Natural killer cell (primary cell): ENCODE measurements around the gene KLK5. TPM values are rescaled to one million over a fixed set of nuclear protein-coding genes. Genes with fewer than 3 reads are reported as not detected.

Experiments
- ATAC-seq, 3 donors: fragments of 150-1000 bp in 2 of 3; fragments of 200-7000 bp in 1 of 3; cut with Tn5 transposase; 1 replicate in 1 of 3; 2 replicates in 2 of 3; pipeline ENCODE4 v1.10.0; 2021; ENCODE audit warnings: mild to moderate bottlenecking in 2 of 3, moderate library complexity in 2 of 3
- DNase-seq, 2 donors: peaks; one replicate each; pipeline versions ENCODE4 v3.0.0 to v3.0.0-alpha.2; 2013 to 2021; ENCODE audit warnings: mixed read lengths in 1 of 2
- H3K27ac ChIP-seq: one replicate; pipeline ENCODE4 v1.5.1; 2013; ENCODE audit warnings: mild to moderate bottlenecking, low read length
- H3K27me3 ChIP-seq: one replicate; pipeline ENCODE4 v1.6.1; 2013; ENCODE audit warnings: low read length; ENCODE audit not compliant: control insufficient read depth, insufficient read depth
- H3K36me3 ChIP-seq: one replicate; pipeline ENCODE4 v1.6.1; 2013; ENCODE audit warnings: low read length; ENCODE audit not compliant: control insufficient read depth, insufficient read depth
- H3K4me1 ChIP-seq: one replicate; pipeline ENCODE4 v1.6.1; 2013; ENCODE audit warnings: low read length; ENCODE audit not compliant: control insufficient read depth, insufficient read depth
- H3K4me3 ChIP-seq: one replicate; pipeline ENCODE4 v1.5.1; 2013; ENCODE audit warnings: low read length
- H3K9me3 ChIP-seq: one replicate; pipeline ENCODE4 v1.6.1; 2013; ENCODE audit warnings: low read length; ENCODE audit not compliant: control insufficient read depth, insufficient read depth
- H3K27ac Mint-ChIP-seq, 2 donors: one replicate each; pipeline ENCODE4 v1.8.0; 2022; ENCODE audit warnings: mild to moderate bottlenecking in 2 of 2, mixed read lengths in 2 of 2, moderate library complexity in 1 of 2
- H3K27me3 Mint-ChIP-seq, 2 donors: one replicate each; pipeline ENCODE4 v1.8.0; 2022; ENCODE audit warnings: low read depth in 2 of 2, mixed read lengths in 2 of 2
- H3K36me3 Mint-ChIP-seq: one replicate; pipeline ENCODE4 v1.8.0; 2022; ENCODE audit warnings: mixed read lengths
- H3K4me1 Mint-ChIP-seq, 2 donors: one replicate each; pipeline ENCODE4 v1.8.0; 2022; ENCODE audit warnings: mixed read lengths in 2 of 2
- H3K4me3 Mint-ChIP-seq: one replicate; pipeline ENCODE4 v1.8.0; 2022; ENCODE audit warnings: mild to moderate bottlenecking, moderate library complexity, mixed read lengths
- H3K9me3 Mint-ChIP-seq, 2 donors: one replicate each; pipeline ENCODE4 v1.8.0; 2022; ENCODE audit warnings: mixed read lengths in 2 of 2
- WGBS: methylation state at CpG from one replicate; pipeline ENCODE4 v1.1.7; 2013; ENCODE audit warnings: missing lambda C conversion rate; ENCODE audit not compliant: insufficient coverage; 5-methylcytosine and 5-hydroxymethylcytosine counted together
- intact Hi-C: fragments of 100-400 bp; cut with micrococcal nuclease; formaldehyde crosslinking; loops from one replicate; pipeline ENCODE4 v1.14.2; 2022
- total RNA-seq, 4 donors: library from RNA; stranded (reverse); fragments of 120-200 nt in 1 of 4; gene quantifications; one replicate each; pipeline versions ENCODE4 v1.2.3 to v1.2.4, GENCODE V29; 2013 to 2022
- TF ChIP-seq, protein P1 (sequence below): fragments of 200-600 bp; IDR thresholded peaks from one replicate; pipeline ENCODE4 v1.8.0; 2022; ENCODE audit warnings: antibody characterized with exemption

The KLK5 gene
- total RNA-seq, 3 donors from 2014 or later (not counting 1 experiment from before 2014, with no cell fraction given): not detected

DNA sequence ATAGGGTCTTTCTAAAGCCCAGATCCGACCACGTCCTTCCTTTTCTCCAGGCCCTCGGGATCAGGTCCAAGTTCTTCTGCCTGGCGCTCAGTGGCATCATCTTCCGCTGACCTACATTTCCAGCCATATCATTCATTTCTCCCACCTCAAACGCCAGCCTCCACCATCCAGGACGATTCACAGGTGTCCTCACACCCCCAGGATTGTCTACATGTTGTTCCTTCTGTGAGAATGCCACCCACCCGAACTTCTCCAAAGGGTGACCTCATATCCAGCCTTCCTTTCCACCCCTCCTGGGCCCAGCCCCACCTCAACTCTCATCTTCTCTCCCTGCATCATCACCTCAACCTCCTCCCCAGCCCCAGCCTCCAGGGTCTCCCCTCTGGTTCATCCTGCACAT, 4.7 kb upstream of the KLK5 start:
- Histone ChIP-seq H3K36me3 (no peaks in the 10 kb centered on the region), H3K27ac (no peak overlapping the region), H3K9me3 (no peaks in the 10 kb centered on the region), H3K4me1 (no peaks in the 10 kb centered on the region), H3K27me3 (no peaks in the 10 kb centered on the region), H3K4me3 (no peak overlapping the region)
- H3K36me3 Mint-ChIP-seq: no peaks in the 10 kb centered on the region
- 62% methylated on average over 8 of the region's 8 CpGs for WGBS
- H3K4me3 Mint-ChIP-seq: no peak overlapping the region
- DNase-seq: no peak
- no peaks in the 10 kb centered on the region for H3K4me1 Mint-ChIP-seq
- peaks cover 4% of the 10 kb centered on the region in 2 donors for H3K9me3 Mint-ChIP-seq
- peaks cover 0 to 18% of the 10 kb centered on the region in 2 donors for H3K27me3 Mint-ChIP-seq
- no peak for ATAC-seq
- TF ChIP-seq, protein P1, sequence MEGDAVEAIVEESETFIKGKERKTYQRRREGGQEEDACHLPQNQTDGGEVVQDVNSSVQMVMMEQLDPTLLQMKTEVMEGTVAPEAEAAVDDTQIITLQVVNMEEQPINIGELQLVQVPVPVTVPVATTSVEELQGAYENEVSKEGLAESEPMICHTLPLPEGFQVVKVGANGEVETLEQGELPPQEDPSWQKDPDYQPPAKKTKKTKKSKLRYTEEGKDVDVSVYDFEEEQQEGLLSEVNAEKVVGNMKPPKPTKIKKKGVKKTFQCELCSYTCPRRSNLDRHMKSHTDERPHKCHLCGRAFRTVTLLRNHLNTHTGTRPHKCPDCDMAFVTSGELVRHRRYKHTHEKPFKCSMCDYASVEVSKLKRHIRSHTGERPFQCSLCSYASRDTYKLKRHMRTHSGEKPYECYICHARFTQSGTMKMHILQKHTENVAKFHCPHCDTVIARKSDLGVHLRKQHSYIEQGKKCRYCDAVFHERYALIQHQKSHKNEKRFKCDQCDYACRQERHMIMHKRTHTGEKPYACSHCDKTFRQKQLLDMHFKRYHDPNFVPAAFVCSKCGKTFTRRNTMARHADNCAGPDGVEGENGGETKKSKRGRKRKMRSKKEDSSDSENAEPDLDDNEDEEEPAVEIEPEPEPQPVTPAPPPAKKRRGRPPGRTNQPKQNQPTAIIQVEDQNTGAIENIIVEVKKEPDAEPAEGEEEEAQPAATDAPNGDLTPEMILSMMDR: no peak
- H3K27ac Mint-ChIP-seq: no peak overlapping the region
- intact Hi-C loops: no loop called here

DNA sequence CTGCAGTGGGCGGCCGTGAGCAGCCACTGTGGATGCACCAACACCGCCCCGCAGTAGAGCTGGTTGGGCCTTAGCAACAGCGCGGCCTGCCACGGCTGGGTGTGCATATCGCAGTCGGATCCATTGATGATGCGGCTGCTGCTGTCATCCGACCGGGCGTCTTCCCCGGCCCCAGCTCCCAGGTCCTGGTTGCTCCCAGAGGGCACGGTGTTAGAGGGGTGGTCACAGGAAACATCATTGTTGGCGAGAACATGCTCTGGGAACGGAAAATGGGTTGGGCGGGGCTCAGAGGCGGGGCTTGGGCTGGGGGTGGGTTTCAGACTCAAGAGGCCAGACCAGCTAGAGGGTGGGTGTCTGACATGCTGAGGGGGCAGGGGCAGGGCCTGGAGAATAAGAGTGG, 3.0 kb downstream of the KLK5 start:
- Mint-ChIP-seq H3K4me1 (peaks cover 0 to 6% of the 10 kb centered on the region in 2 donors), H3K36me3 (no peaks in the 10 kb centered on the region), H3K27me3 (peaks cover 7 to 17% of the 10 kb centered on the region in 2 donors), H3K4me3 (no peak overlapping the region), H3K27ac (no peak overlapping the region), H3K9me3 (no peaks in the 10 kb centered on the region)
- Histone ChIP-seq H3K27me3 (no peaks in the 10 kb centered on the region), H3K27ac (no peak overlapping the region), H3K36me3 (no peaks in the 10 kb centered on the region), H3K4me3 (no peak overlapping the region), H3K4me1 (no peaks in the 10 kb centered on the region), H3K9me3 (no peaks in the 10 kb centered on the region)
- TF ChIP-seq, protein P1: no peak
- DNase-seq (no peak), ATAC-seq (no peak)
- intact Hi-C loops: no loop called here
- 66% methylated on average over 19 of the region's 19 CpGs for WGBS

DNA sequence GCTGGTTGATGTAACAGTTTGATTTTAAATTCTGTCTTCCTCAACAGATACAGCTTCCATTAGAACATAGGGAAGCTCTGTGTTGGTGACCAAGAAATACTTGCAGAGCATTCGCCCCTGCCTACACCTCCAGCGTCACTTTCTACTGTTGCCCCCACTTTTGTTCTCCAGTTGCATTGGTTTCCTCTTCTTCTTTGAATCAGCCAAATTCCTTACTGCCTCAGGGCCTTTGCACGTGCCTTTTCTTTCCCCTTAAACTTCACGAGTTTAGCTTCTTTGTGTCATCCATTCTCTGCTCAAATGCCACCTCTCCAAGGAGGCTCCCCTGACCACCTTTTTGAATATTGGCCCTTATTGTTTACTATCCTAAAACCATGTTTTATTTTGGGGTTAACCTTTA, 5.7 kb downstream of the KLK5 start:
- ATAC-seq: no peak
- intact Hi-C loops: no loop called here
- Mint-ChIP-seq H3K9me3 (peaks cover 0 to 2% of the 10 kb centered on the region in 2 donors), H3K27ac (no peak overlapping the region), H3K4me1 (peaks cover 0 to 6% of the 10 kb centered on the region in 2 donors), H3K27me3 (peaks cover 7 to 21% of the 10 kb centered on the region in 2 donors), H3K4me3 (no peak overlapping the region), H3K36me3 (no peaks in the 10 kb centered on the region)
- WGBS: 77% methylated on average over 4 of the region's 4 CpGs
- no peak for DNase-seq
- Histone ChIP-seq H3K27me3 (no peaks in the 10 kb centered on the region), H3K4me1 (no peaks in the 10 kb centered on the region), H3K36me3 (no peaks in the 10 kb centered on the region), H3K4me3 (no peak overlapping the region), H3K27ac (no peak overlapping the region), H3K9me3 (no peaks in the 10 kb centered on the region)
- TF ChIP-seq, protein P1: no peak

DNA sequence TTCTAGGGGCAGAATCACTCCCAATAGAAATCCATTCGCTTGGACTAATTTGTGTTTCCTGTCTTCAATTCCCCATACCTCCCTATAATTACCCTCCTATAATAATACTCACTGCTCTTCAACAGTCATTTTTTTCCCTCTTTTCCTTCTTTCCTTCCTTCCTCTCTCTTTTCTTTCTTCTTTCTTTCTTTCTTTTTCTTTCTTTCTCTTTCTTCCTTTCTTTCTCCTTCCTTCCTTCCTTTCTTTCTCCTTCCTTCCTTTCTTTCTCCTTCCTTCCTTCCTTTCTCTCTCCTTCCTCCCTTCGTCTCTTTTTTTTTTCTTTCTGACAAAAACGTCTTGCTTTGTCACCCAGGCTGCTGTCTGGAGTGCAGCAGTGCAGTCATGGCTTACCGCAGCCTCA, 8.0 kb downstream of the KLK5 start:
- intact Hi-C loops: no loop called here
- Mint-ChIP-seq H3K9me3 (peaks cover 0 to 4% of the 10 kb centered on the region in 2 donors), H3K4me1 (no peaks in the 10 kb centered on the region), H3K4me3 (no peak overlapping the region), H3K27me3 (peaks cover 11 to 16% of the 10 kb centered on the region in 2 donors), H3K36me3 (no peaks in the 10 kb centered on the region), H3K27ac (no peak overlapping the region)
- Histone ChIP-seq H3K9me3 (no peaks in the 10 kb centered on the region), H3K4me3 (no peak overlapping the region), H3K4me1 (no peaks in the 10 kb centered on the region), H3K27me3 (no peaks in the 10 kb centered on the region), H3K27ac (no peak overlapping the region), H3K36me3 (no peaks in the 10 kb centered on the region)
- ATAC-seq (no peak), DNase-seq (no peak)
- TF ChIP-seq, protein P1: no peak
- 61% methylated on average over 4 of the region's 4 CpGs for WGBS
